ENCODE measurements around the gene FAM13C.
"Not testable (repeated sequence)": the region's sequence is repeated elsewhere in the genome, so short reads cannot be mapped to it uniquely, and the experiment has no call there.

FAM13C gene

GRCh38 chr10:59362144-59362958 lies at the start of gene FAM13C:
FAM13C (minus strand) TSS chr10:59362549; CDS start chr10:59362460, 89 bp downstream.
- in situ Hi-C loops (cut with MboI; ENCODE audit: low sequenced_read_pairs) = no loop called here

DNA sequence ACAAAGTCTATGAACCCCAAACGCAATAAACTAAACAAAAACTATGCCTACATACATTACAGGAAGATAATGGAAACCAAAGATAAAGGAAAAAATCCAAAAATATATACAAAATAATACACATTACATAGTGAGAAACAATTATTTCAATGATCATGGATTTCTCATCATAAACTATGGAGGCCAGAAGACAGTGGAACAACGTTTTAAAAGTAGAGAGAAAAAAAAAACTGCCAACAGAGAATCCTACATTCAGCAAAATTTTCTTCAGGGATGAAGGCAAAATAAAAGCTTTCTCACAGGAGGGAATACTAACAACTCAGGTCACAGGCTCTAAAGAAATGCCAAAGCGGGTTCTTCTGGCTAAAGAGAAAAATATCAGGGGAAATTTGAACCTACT lies 42.9 kb upstream of the FAM13C start:
- in situ Hi-C loops (cut with MboI; ENCODE audit: low sequenced_read_pairs) = no loop called here

- in situ Hi-C loops (cut with MboI; ENCODE audit: low sequenced_read_pairs) = no loop called here
These were observed 37.9 kb upstream of the FAM13C start for GRCh38 chr10:59400214-59400613.

GRCh38 chr10:59399329-59399728 lies 37.0 kb upstream of the FAM13C start:
- in situ Hi-C loops (cut with MboI; ENCODE audit: low sequenced_read_pairs) = not testable (repeated sequence)

DNA sequence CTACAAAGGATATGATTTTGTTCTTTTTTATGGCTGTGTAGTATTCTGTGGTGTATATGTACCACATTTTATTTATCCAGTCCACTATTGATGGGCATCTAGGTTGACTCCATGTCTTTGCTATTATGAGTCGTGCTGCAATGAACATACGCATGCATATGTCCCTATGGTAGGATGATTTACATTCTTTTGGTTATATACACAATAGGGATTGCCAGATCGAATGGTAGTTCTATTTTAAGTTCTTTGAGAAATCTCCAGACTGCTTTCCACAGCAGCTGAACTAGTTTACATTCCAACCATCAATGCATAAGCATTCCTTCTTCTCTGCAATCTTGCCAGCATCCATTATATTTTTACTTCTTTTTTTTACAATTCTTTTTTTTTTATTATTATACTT lies 35.6 kb upstream of the FAM13C start:
- in situ Hi-C loops (cut with MboI; ENCODE audit: low sequenced_read_pairs) = no loop called here

GRCh38 chr10:59395984-59396383 lies 33.6 kb upstream of the FAM13C start:
- in situ Hi-C loops (cut with MboI; ENCODE audit: low sequenced_read_pairs) = no loop called here

- in situ Hi-C loops (cut with MboI; ENCODE audit: low sequenced_read_pairs) = no loop called here
These were observed 31.0 kb upstream of the FAM13C start for GRCh38 chr10:59393349-59393748.

- in situ Hi-C loops (cut with MboI; ENCODE audit: low sequenced_read_pairs) = no loop called here
These were observed 28.7 kb upstream of the FAM13C start for GRCh38 chr10:59391060-59391459.

DNA sequence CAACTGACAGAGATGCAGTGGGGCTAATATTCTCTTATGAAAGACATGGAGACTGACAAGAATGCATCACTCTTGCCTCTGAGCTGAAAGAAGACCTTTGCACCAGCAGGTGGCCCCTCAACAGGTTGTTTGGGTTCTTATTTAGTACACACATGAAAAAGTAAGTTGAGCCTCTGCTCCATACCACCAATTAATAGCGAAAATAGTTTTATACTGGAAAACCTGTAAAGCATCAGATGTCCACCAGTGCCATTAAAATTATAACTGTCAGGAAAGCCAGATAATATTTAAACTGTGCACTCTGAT lies 26.3 kb upstream of the FAM13C start:
- in situ Hi-C loops (cut with MboI; ENCODE audit: low sequenced_read_pairs) = no loop called here

DNA sequence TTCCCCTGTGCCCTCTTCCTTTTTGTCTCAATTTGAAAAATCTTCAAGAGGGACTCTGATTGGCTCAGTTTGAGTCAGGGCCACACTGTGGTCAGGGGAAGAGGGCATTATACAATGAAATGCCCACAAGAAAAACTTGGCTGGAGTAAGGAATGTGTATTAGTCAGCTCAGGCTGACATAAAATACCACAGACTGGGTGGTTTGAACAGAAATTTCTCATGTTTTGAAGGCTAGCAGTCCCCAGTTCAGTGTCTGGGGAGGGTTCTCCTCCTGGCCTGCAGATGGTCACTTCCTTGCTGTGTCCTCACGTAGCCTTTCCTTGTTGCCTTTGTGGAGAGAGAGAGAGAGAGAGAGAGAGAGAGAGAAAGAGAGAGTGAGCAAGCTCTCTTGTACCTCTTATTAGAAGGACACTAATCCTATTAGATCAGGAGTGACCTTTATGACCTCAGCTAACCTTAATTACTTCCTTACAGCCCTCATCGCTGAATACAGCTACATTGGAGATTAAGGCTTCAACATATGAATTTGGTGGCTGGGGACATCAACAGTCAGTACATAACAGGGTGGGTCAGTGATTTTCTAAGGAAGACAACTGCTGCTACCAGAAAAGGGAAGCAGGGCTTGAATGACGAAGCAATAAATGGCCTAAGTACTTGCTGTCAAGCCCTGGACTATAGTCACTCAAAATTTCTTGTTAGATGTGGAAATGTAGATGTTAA lies 25.8 kb upstream of the FAM13C start:
- in situ Hi-C loops (cut with MboI; ENCODE audit: low sequenced_read_pairs) = no loop called here

DNA sequence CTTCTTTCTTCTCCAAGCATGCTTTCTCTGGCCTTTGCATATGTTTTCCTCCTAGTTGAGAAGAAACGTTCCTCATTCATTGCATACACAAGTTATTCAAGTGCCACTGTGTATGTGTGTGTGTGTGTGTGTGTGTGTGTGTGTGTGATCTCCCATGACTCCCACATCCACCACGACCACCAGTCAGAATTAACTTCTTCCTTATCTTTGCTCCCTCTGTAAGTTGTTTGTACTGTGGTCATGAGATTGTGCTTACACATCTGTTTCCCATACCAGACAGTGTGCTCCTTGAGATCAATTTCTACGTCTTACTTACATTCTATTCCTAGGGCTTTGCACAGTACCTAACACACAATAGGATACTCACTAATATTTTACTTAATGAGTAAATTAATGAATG lies 22.4 kb upstream of the FAM13C start:
- in situ Hi-C loops (cut with MboI; ENCODE audit: low sequenced_read_pairs) = no loop called here

GRCh38 chr10:59383908-59384307 lies 21.6 kb upstream of the FAM13C start:
- in situ Hi-C loops (cut with MboI; ENCODE audit: low sequenced_read_pairs) = no loop called here

GRCh38 chr10:59383436-59383835 lies 21.1 kb upstream of the FAM13C start:
- in situ Hi-C loops (cut with MboI; ENCODE audit: low sequenced_read_pairs) = no loop called here

DNA sequence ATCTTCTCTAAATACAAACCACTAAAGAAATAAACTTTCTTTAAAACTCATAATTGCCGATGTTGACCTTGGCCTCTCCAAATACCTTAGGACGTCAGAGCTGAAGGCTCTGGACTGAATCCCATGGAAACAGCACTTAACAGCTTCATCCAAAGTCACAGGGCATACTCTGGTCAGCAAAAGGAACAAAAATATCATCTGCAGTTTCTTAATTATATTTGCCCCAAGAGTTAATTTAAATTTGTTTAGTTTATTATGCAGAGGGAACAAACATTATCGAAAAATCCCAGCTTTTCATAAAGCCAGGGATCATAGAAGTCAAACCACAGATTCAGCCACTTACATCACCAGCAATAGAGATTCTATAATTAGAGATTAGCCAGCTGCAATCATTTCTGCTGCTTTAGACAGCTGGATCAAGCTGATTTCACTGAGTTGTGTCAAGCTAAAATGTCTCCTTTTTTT lies 20.5 kb upstream of the FAM13C start:
- in situ Hi-C loops (cut with MboI; ENCODE audit: low sequenced_read_pairs) = no loop called here

GRCh38 chr10:59381687-59382086 lies 19.3 kb upstream of the FAM13C start:
- in situ Hi-C loops (cut with MboI; ENCODE audit: low sequenced_read_pairs) = no loop called here

DNA sequence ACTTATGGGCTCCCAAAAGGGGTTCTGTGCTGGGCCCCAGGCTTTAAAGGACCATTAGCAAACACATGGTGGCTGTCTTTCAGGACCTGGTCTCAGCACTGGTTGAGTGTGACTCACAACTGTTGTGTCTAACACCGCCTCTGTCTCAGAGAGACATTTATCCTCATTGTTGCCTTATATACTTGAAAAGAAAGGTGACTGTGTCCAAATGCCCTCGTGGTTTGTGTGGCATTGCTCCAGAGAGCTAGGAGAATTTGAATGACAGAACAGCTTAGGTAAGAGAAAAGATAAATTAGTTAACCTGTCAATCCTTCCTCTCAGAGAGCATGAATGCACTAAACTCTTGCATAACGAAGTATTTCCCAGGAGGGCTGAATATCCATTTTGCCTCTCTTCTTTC lies 14.5 kb upstream of the FAM13C start:
- in situ Hi-C loops (cut with MboI; ENCODE audit: low sequenced_read_pairs) = no loop called here

DNA sequence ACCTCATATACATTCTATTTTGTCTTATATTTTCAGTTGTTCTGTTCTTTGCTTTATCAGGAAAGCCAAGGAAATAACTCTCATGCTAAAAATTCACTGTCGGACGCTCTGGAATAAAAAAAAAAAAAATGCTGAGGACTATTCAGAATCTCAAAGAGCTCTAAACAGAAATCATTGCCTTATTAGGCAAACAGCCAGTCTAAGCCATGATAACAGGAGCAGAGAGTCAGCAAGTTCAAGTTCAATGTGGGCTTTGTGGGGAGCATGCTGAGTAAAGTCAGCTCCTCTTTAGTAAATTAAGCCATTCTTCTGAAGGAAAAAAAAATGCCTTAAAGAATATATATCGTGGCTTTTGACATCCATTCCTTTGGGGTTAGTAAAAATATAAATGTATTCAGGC lies 13.6 kb upstream of the FAM13C start:
- in situ Hi-C loops (cut with MboI; ENCODE audit: low sequenced_read_pairs) = no loop called here

DNA sequence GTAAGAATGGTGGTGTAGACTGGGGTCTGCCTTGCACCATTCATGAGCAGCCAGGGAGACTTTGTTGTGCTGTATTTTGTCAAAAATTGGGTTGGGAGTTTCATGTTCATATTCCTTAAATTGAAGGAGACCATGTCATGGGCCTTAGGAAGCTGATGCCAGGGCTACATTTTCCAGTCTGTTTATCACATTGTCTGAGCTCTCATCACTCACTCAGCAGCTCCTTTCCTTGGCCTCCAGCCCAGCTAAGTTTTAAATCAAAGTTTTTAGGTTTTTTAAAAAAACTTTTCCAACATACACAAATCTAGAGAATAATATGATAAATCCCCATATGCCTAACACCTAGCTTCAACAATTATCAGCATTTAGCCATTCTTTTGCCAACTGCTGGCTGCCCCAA lies 12.6 kb upstream of the FAM13C start:
- in situ Hi-C loops (cut with MboI; ENCODE audit: low sequenced_read_pairs) = no loop called here

DNA sequence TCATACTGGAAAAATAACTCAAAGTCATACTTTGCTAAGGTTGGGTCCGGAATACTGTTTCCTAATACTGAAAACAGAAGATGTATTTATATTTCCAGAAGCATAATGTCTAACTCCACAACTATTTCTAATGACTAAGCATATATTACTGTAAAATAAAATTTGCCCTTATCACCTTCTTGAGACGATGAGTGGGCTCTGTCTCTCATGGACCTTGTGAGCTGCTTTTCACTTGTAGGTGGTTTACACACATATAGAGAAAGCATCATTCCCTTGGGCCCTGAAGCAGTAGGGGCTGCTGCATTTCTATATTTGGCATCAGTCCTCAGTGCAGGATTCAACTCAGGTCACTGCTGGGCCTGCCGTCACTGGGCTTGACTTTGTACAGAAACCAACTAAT lies 10.7 kb upstream of the FAM13C start:
- in situ Hi-C loops (cut with MboI; ENCODE audit: low sequenced_read_pairs) = no loop called here

DNA sequence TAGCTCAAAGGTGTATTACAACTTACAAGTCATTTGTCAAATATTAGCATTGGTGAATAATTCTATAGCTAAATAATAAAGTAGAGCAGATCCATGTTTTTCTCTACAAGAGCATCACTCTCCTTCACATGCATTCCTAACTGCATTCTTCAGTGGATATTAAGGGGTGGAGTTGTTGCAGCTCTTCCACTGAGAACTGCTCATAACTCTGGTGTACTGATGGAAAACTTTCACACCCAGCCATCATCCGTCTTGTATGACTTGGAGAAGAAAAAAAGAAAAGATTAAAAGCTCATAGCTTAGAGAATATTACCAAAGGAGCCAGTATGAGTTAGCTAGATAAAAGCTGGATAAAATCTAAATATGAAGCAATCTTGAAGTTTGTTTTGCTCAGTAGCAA lies 10.2 kb upstream of the FAM13C start:
- in situ Hi-C loops (cut with MboI; ENCODE audit: low sequenced_read_pairs) = no loop called here

DNA sequence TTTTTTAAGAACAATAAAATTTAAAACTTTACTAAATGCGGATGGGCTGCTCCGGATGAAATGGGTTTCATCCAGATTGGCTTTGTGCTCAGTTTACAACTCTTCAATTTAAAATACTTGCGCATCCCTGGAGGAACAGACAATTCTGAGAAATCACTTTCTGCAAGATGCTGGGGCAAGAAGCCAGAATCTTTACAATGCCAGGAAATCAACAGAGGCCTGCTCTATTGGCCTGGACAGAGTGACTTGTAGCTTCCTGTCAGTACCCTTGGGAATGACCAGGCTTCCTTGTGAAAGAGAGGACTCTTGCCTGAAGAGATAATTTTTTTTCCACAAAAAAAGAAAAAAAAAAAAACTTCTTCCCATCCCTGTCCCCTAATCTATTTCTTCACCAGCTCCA lies 3.9 kb upstream of the FAM13C start:
- in situ Hi-C loops (cut with MboI; ENCODE audit: low sequenced_read_pairs) = no loop called here

DNA sequence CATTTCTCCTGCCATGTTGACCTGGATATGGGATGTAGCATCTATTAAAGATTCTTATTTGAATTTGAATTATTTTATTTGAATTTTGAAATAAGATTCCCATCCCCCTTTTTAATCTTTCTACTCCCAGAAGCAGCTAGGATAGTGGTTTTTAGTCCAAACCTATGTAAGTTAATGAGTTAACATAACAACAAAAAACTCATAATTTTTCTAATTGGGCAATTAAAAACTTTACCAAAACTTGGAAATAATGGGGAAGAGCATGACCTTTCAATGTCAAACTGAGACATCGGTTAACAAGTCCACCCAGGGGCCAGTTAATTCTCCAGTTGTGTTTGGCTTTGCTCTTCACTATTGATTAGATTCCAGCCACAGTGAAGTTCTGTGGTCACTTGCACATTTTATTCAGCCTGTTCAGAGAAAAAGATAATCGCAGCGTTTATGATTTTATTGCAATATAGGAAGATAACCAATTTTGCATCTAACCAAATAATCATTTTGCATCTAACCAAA lies 1.2 kb upstream of the FAM13C start:
- in situ Hi-C loops (cut with MboI; ENCODE audit: low sequenced_read_pairs) = no loop called here

All from HL-60/S4 (cell line).